NCI-H1092 (cell line): ENCODE data around the gene ANTXR2.

Source experiments
- DNase-seq: peaks from one replicate; lab custom pipeline; 2025; lab: John Stamatoyannopoulos, UW

ANTXR2 gene

DNA sequence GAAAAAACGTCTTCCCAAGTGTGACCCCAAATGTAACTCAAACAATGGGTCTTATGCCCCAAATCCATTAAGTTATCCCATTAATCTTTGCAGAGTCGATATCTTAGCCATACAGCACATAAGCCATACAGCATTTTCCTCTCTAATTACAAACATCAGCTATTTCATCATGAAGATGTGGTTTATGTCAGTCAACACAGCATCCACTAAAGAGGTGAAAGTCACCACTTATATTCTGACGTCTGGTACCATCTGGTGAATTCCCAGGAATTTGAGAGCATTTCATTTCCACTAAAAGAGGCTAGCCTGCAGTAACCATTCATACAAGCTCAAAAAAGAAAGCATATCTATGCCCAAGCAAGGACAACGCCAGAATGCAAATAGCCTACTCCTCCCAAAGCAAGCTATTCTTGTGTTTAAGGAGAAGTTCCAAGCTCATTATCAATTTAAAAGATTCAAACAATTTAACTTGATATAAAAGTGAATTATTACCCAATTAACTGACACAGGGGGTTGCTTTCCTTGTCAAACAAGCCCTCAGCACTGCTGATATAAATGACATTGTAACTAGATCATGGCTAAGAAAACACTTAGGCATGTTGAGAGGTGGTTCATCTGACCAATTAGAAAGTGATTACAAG, 203.3 kb downstream of the ANTXR2 start:
- no peak for DNase-seq

DNA sequence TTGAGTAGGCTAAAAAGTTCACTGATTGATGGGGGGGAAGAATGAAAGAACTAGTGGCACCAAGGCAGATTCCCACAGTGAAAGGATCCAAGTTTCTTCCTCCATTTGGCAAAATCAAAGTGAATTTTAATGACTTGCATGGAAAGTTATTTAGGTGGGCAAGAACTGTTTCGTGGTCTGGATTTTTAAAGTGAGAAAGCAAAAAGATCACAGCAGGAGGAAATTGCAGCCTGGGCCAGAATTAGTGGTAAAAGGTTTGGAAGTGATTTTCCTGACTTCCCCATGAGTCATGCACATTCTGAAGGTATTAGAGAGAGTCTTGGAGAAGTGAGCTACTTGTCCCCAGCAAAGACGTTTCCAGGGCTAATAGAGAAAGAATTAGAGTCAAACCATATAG, 207.8 kb downstream of the ANTXR2 start:
- DNase-seq = no peak

- peak; percentile 43 for DNase-seq
Measured at GRCh38 chr4:79864500-79865200, 208.4 kb downstream of the ANTXR2 start.

- DNase-seq = no peak
Measured at GRCh38 chr4:79863333-79863732, 209.7 kb downstream of the ANTXR2 start.

DNA sequence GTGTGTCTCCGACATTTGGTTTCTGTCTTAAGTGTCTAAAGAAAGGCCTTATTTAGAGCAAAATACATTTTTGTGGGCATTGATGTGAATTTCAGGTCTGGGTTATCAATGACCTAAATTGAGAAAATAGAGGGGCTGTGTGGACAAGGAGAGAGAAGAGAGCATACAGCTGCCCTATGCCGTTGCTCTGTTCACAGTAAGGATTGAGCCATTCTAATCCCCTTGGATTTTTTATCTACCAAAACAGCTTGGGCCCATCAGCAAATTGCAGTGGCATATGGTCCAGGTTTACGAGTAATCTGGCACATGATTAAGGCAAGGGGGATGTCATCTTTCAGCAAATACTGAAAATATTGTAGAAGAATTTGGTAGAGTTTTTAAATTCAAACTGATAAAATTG, 210.2 kb downstream of the ANTXR2 start:
- no peak for DNase-seq

GRCh38 chr4:79857811-79858210, 215.2 kb downstream of the ANTXR2 start:
- DNase-seq = no peak

- DNase-seq = no peak
Measured at GRCh38 chr4:79856196-79856595, 216.8 kb downstream of the ANTXR2 start.

DNA sequence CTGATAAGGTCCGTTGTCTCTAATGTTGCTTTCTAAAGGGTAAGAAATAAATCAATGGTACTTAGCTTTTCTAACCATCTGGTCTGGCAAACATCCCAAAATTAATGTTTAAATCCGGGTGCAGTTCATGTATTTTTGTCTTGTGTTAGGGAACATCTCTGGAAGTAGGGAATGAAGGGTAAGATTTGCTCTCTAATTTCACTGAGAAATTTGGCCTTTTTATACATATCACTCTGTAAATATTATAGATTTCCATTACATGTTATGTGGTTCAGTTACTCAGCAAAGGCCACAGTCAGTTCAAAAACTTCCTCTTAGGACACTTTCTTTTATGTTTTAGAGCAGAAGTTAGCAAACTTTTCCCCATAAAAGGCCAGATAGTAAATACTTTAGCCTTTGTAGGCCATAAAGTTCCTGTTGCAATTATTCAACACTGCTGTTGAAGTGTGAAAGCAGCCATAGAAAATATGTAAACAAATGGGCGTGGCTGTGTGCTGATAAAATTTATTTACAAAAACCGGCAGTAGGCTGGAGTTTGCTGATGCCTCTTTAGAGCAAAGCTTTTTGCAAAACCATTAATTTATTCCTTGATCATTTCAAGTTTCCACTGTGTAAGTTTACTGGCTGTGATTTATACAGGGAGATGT, 218.1 kb downstream of the ANTXR2 start:
- no peak for DNase-seq

DNA sequence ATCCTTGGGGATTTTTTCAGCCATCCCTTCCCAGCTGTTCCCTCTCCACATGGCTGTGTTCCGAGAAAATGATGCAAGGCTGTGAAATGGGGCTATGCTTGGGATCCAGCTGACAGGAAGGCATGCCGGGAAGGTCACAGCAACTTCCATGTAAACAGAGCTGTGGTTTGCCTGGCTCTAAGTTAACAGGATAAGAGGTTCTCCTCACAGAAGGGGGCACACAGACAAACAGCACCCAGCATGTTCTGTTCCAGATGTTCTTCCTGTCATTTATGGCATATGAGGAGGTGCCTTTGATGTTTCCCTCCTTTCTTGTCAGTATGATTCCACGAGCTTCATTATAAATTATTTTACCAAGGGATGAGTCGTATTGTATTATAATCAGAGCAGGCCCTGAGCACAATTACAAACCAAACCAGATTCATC, 220.7 kb downstream of the ANTXR2 start:
- DNase-seq = no peak

DNA sequence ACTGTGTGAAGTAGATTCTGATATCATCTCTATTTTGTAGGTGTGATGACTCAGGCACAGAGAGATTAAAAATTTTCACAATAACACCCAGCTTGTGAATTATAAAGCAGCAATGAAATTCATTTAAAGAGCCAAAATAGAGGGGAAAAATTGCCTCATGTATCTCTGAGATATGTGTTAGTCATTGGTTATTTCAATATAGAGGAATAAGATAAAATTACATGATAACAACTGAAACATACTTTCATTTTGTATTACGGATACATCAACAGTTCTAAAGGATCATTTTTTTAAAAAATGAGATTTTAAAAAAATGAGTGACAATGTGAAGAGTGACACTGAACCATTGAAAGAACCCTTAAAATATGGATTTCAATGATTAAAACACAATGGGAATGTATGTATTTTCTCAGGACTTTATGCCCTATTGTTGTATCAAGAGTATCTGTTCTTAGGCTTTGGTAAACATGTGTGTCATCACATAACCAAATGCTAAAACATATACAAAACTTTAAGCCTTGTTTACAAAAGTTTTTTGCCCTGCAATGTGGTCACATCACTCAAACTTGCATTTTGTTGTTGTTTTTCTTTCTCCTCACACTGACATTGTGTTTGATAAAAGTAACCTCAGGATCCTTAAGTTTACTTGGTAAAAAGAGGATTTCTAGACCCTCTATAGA, 221.3 kb downstream of the ANTXR2 start:
- DNase-seq = no peak
